Keratinocyte (primary cell): ENCODE results near the gene SENP5. TPM values are rescaled to one million over a fixed set of nuclear protein-coding genes. Genes with fewer than 3 reads are reported as not detected.

Source experiments
- DNase-seq: peaks from one replicate; pipeline ENCODE4 v3.0.0-alpha.2; 2011; ENCODE audit warnings: low read depth, missing footprints, low spot score
- FAIRE-seq: peaks from 2 replicates; lab custom pipeline; 2011; peaks lifted over from hg19 to GRCh38; lab: Jason Lieb, UNC
- H2AFZ ChIP-seq: 2 replicates; pipeline ENCODE4 v1.6.0; 2012; ENCODE audit warnings: low read length, control low read depth, inconsistent platforms; ENCODE audit not compliant: control insufficient read depth
- H3K27ac ChIP-seq: 2 replicates; pipeline ENCODE4 v1.5.1; 2011; ENCODE audit warnings: low read length; ENCODE audit not compliant: control insufficient read depth, insufficient read depth
- H3K27me3 ChIP-seq: 3 replicates; pipeline ENCODE4 v1.6.0; 2011; ENCODE audit warnings: low read length; ENCODE audit not compliant: control insufficient read depth, insufficient read depth; ENCODE audit errors: extremely low read depth
- H3K36me3 ChIP-seq, 2 experiments: 2 replicates in 1 of 2; 3 replicates in 1 of 2; pipeline ENCODE4 v1.5.1; 2011; ENCODE audit warnings: low read length in 2 of 2, mild to moderate bottlenecking in 1 of 2; ENCODE audit not compliant: control insufficient read depth in 2 of 2, insufficient read depth in 2 of 2; ENCODE audit errors: extremely low read depth in 1 of 2
- H3K4me1 ChIP-seq: 3 replicates; pipeline ENCODE4 v1.5.1; 2011; ENCODE audit warnings: low read length; ENCODE audit not compliant: control insufficient read depth, insufficient read depth; ENCODE audit errors: extremely low read depth
- H3K4me2 ChIP-seq: 3 replicates; pipeline ENCODE4 v1.6.0; 2011; ENCODE audit warnings: low read depth, low read length; ENCODE audit not compliant: control insufficient read depth, insufficient read depth; ENCODE audit errors: extremely low read depth
- H3K4me3 ChIP-seq, 3 experiments: fragments of 200-600 bp in 1 of 3; sonication (generic) in 1 of 3; 2 replicates in 2 of 3; 3 replicates in 1 of 3; pipeline ENCODE4 v1.5.1; 2011 to 2016; ENCODE audit warnings: low read length in 3 of 3, mild to moderate bottlenecking in 3 of 3, control low read depth in 2 of 3, inconsistent platforms in 1 of 3, low read depth in 1 of 3, mixed read lengths in 1 of 3, mixed run types in 1 of 3, moderate library complexity in 1 of 3; ENCODE audit not compliant: control insufficient read depth in 2 of 3, insufficient read depth in 2 of 3; ENCODE audit errors: extremely low read depth in 1 of 3
- H3K79me2 ChIP-seq: 2 replicates; pipeline ENCODE4 v1.6.0; 2012; ENCODE audit warnings: low read length; ENCODE audit not compliant: control insufficient read depth, insufficient read depth
- H3K9ac ChIP-seq: 3 replicates; pipeline ENCODE4 v1.6.0; 2011; ENCODE audit warnings: low read length; ENCODE audit not compliant: control insufficient read depth, insufficient read depth; ENCODE audit errors: extremely low read depth
- H3K9me1 ChIP-seq: 3 replicates; pipeline ENCODE4 v1.6.0; 2011; ENCODE audit warnings: low read length; ENCODE audit not compliant: control insufficient read depth, insufficient read depth; ENCODE audit errors: extremely low read depth
- H3K9me3 ChIP-seq: 2 replicates; pipeline ENCODE4 v1.5.1; 2012; ENCODE audit warnings: low read depth, low read length; ENCODE audit not compliant: control insufficient read depth
- H4K20me1 ChIP-seq: 3 replicates; pipeline ENCODE4 v1.6.0; 2011; ENCODE audit warnings: low read length; ENCODE audit not compliant: control insufficient read depth, insufficient read depth; ENCODE audit errors: extremely low read depth
- CTCF ChIP-seq, 3 experiments: IDR thresholded peaks in 1 of 3; conservative IDR thresholded peaks in 1 of 3; optimal IDR thresholded peaks in 1 of 3; 2 replicates in 2 of 3; 3 replicates in 1 of 3; pipeline versions ENCODE3 to v1.5.1; 2011; ENCODE audit warnings: low read length in 3 of 3, mild to moderate bottlenecking in 3 of 3, moderate library complexity in 2 of 3, control low read depth in 1 of 3, inconsistent platforms in 1 of 3; ENCODE audit not compliant: insufficient read depth in 2 of 3; ENCODE audit errors: extremely low read depth in 1 of 3
- EZH2 ChIP-seq: IDR thresholded peaks from one replicate; pipeline ENCODE4 v1.6.1; 2012; ENCODE audit warnings: inconsistent platforms, mild to moderate bottlenecking, low read length, moderate library complexity
- dilution Hi-C: fragments of 300-500 bp; cut with MboI; formaldehyde crosslinking; loops from one replicate; pipeline ENCODE4 v1.7.0; 2020; ENCODE audit warnings: low sequenced_read_pairs; ENCODE audit not compliant: extremely low pct_ligation_motif_present
- polyA plus RNA-seq, 5 experiments: library from polyadenylated mRNA; depleted of rRNA in 3 of 5; stranded (reverse) in 3 of 5; stranded (forward) in 1 of 5; unstranded in 1 of 5; fragments of >200 nt; gene quantifications; 1 replicate in 1 of 5; 2 replicates in 3 of 5; 3 replicates in 1 of 5; pipeline versions ENCODE4 v1.2.1 to v1.2.3, GENCODE V29; 2011 to 2012; ENCODE audit warnings: missing spikeins in 2 of 5, low read depth in 1 of 5, low replicate concordance in 1 of 5

SENP5 gene
- polyA plus RNA-seq, 1 donor (not counting 4 experiments of a cell fraction or from before 2014, with no cell fraction given) = 16.5 TPM

- peaks cover 0 to 9% of the 10 kb centered on the region in 2 experiments for H3K36me3 ChIP-seq
- FAIRE-seq (no peak), DNase-seq (no peak)
- TF ChIP-seq CTCF (optimal IDR thresholded peaks at IDR 0.05 in 1 of 3, IDR thresholded peaks at IDR 0.05 in 1 of 3, conservative IDR thresholded peaks at IDR 0.05 in 1 of 3; ENCODE audit: extremely low read depth in 1 of 3, insufficient read depth in 2 of 3, low read length in 3 of 3) (no peak), EZH2 (no peak)
- dilution Hi-C loops = no loop called here
- H3K9me3 ChIP-seq = no peaks in the 10 kb centered on the region
- peaks cover 43% of the 10 kb centered on the region for H3K79me2 ChIP-seq
- no peaks in the 10 kb centered on the region for H3K27me3 ChIP-seq
- H3K4me2 ChIP-seq = peak overlapping the region; percentile 76
- peak overlapping the region; percentile 85 for H3K9ac ChIP-seq
- peaks cover 10% of the 10 kb centered on the region for H3K4me1 ChIP-seq
- peaks cover 2% of the 10 kb centered on the region for H4K20me1 ChIP-seq
- H3K9me1 ChIP-seq = no peaks in the 10 kb centered on the region
- peak overlapping the region; percentile 98 for H2AFZ ChIP-seq
- peak overlapping the region; percentile 81 for H3K27ac ChIP-seq
- peak overlapping the region; percentile 80 to 96 (median 86) for H3K4me3 ChIP-seq
These were observed 589 bp upstream of the SENP5 start for GRCh38 chr3:196867155-196867506.

GRCh38 chr3:196868297-196868661, 559 bp downstream of the SENP5 start:
- no peak for FAIRE-seq
- H3K27ac ChIP-seq = peak overlapping the region; percentile 70
- no peaks in the 10 kb centered on the region for H3K9me3 ChIP-seq
- H3K9ac ChIP-seq = peak overlapping the region; percentile 85
- H3K79me2 ChIP-seq = peaks cover 54% of the 10 kb centered on the region
- peak overlapping the region; percentile 87 for H2AFZ ChIP-seq
- no peaks in the 10 kb centered on the region for H3K9me1 ChIP-seq
- no peak for DNase-seq
- peaks cover 6% of the 10 kb centered on the region for H4K20me1 ChIP-seq
- dilution Hi-C loops = no loop called here
- peak overlapping the region; percentile 92 for H3K4me2 ChIP-seq
- TF ChIP-seq EZH2 (no peak), CTCF (optimal IDR thresholded peaks at IDR 0.05 in 1 of 3, IDR thresholded peaks at IDR 0.05 in 1 of 3, conservative IDR thresholded peaks at IDR 0.05 in 1 of 3; ENCODE audit: extremely low read depth in 1 of 3, insufficient read depth in 2 of 3, low read length in 3 of 3) (no peak)
- peak overlapping the region; percentile 80 to 96 (median 87) for H3K4me3 ChIP-seq
- peaks cover 0 to 10% of the 10 kb centered on the region in 2 experiments for H3K36me3 ChIP-seq
- H3K4me1 ChIP-seq = peaks cover 10% of the 10 kb centered on the region
- no peaks in the 10 kb centered on the region for H3K27me3 ChIP-seq
